Measurements from ENCODE around the gene WWTR1.

The WWTR1 gene

GRCh38 chr3:149527531-149528339, 130.1 kb downstream of the WWTR1 start:
- DNase-seq: no peak

- DNase-seq: no peak
Measured at GRCh38 chr3:149523512-149524299, 134.1 kb downstream of the WWTR1 start.

- no peak for DNase-seq
Measured at GRCh38 chr3:149519912-149520311, 137.9 kb downstream of the WWTR1 start.

- no peak for DNase-seq
Measured at GRCh38 chr3:149516920-149517319, 140.9 kb downstream of the WWTR1 start.

- no peak for DNase-seq
Measured at GRCh38 chr3:149515249-149515648, 142.6 kb downstream of the WWTR1 start.

GRCh38 chr3:149514471-149514870, 143.4 kb downstream of the WWTR1 start:
- no peak for DNase-seq

GRCh38 chr3:149512073-149512782, 145.6 kb downstream of the WWTR1 start:
- peak; percentile 71 for DNase-seq

- DNase-seq: no peak
Measured at GRCh38 chr3:149511040-149511626, 146.7 kb downstream of the WWTR1 start.

GRCh38 chr3:149510480-149510879, 147.3 kb downstream of the WWTR1 start:
- no peak for DNase-seq

GRCh38 chr3:149509526-149509925, 148.3 kb downstream of the WWTR1 start:
- no peak for DNase-seq

- no peak for DNase-seq
Measured at GRCh38 chr3:149507491-149508324, 150.1 kb downstream of the WWTR1 start.

GRCh38 chr3:149506965-149507364, 150.9 kb downstream of the WWTR1 start:
- no peak for DNase-seq

- no peak for DNase-seq
Measured at GRCh38 chr3:149506540-149506939, 151.3 kb downstream of the WWTR1 start.

- no peak for DNase-seq
Measured at GRCh38 chr3:149502438-149502837, 155.4 kb downstream of the WWTR1 start.

- DNase-seq: no peak
Measured at GRCh38 chr3:149501524-149501923, 156.3 kb downstream of the WWTR1 start.

- DNase-seq: no peak
Measured at GRCh38 chr3:149497966-149498670, 159.7 kb downstream of the WWTR1 start.

GRCh38 chr3:149496891-149497290, 160.9 kb downstream of the WWTR1 start:
- DNase-seq: no peak

- no peak for DNase-seq
Measured at GRCh38 chr3:149495581-149496125, 162.2 kb downstream of the WWTR1 start.

GRCh38 chr3:149494759-149495580, 162.9 kb downstream of the WWTR1 start:
- no peak for DNase-seq

Measured in left hindlimb (tissue), 1 donor.